GM23338 (cell line): ENCODE measurements around the gene OSGIN1. TPM values are rescaled to one million over a fixed set of nuclear protein-coding genes. Genes with fewer than 3 reads are reported as not detected.

ENCODE experiments used
- ATAC-seq: fragments of 200-7000 bp; cut with Tn5 transposase; 3 replicates; pipeline ENCODE4 v1.9.1; 2020
- DNase-seq: peaks from one replicate; pipeline ENCODE4 v3.0.0-alpha.2; 2015; ENCODE audit warnings: low spot score
- H2AFZ ChIP-seq: fragments of 200-600 bp; sonication (generic); 2 replicates; pipeline ENCODE4 v1.8.0; 2016; ENCODE audit warnings: antibody characterized with exemption, mild to moderate bottlenecking, moderate library complexity
- H3F3A ChIP-seq: fragments of 200-600 bp; sonication (generic); replicated peaks from 2 replicates; pipeline ENCODE4 v1.8.0; 2017; ENCODE audit warnings: antibody characterized with exemption, mixed run types, low read depth
- H3K27ac ChIP-seq: fragments of 200-600 bp; sonication (generic); 2 replicates; pipeline ENCODE4 v1.6.1; 2016; ENCODE audit warnings: low read depth
- H3K27me3 ChIP-seq: fragments of 200-600 bp; sonication (generic); 2 replicates; pipeline ENCODE4 v1.8.0; 2016; ENCODE audit warnings: mild to moderate bottlenecking, mixed run types, moderate library complexity; ENCODE audit not compliant: insufficient read depth
- H3K36me3 ChIP-seq: fragments of 200-600 bp; sonication (generic); 2 replicates; pipeline ENCODE4 v1.8.0; 2016; ENCODE audit warnings: mild to moderate bottlenecking; ENCODE audit not compliant: insufficient read depth
- H3K4me1 ChIP-seq: fragments of 200-600 bp; sonication (generic); 2 replicates; pipeline ENCODE4 v1.8.0; 2016; ENCODE audit warnings: mild to moderate bottlenecking, moderate library complexity; ENCODE audit not compliant: insufficient read depth
- H3K4me2 ChIP-seq: fragments of 200-600 bp; sonication (generic); 2 replicates; pipeline ENCODE4 v1.7.1; 2017; ENCODE audit warnings: mixed run types
- H3K4me3 ChIP-seq: fragments of 200-600 bp; sonication (generic); 2 replicates; pipeline ENCODE4 v1.6.1; 2016; ENCODE audit warnings: mixed run types
- H3K79me2 ChIP-seq: fragments of 200-600 bp; sonication (generic); replicated peaks from 2 replicates; pipeline ENCODE4 v1.8.0; 2017; ENCODE audit warnings: mild to moderate bottlenecking; ENCODE audit not compliant: insufficient read depth
- H3K9me2 ChIP-seq: fragments of 200-600 bp; sonication (generic); 2 replicates; pipeline ENCODE4 v1.8.0; 2017; ENCODE audit not compliant: insufficient read depth
- H4K20me1 ChIP-seq: fragments of 200-600 bp; sonication (generic); replicated peaks from 2 replicates; pipeline ENCODE4 v1.8.0; 2017; ENCODE audit warnings: mild to moderate bottlenecking; ENCODE audit not compliant: insufficient read depth
- H3K27ac Mint-ChIP-seq: 2 replicates; pipeline ENCODE4 v1.8.0; 2020; ENCODE audit warnings: inconsistent platforms, mild to moderate bottlenecking, moderate library complexity, mixed read lengths
- H3K27me3 Mint-ChIP-seq: 3 replicates; pipeline ENCODE4 v1.8.0; 2022; ENCODE audit warnings: low read depth, mild to moderate bottlenecking, moderate library complexity, mixed read lengths, inconsistent platforms; ENCODE audit not compliant: insufficient read depth, poor library complexity
- H3K36me3 Mint-ChIP-seq: 3 replicates; pipeline ENCODE4 v1.8.0; 2021; ENCODE audit warnings: low read depth, mild to moderate bottlenecking, inconsistent platforms, moderate library complexity, mixed read lengths
- H3K4me1 Mint-ChIP-seq: 3 replicates; pipeline ENCODE4 v1.8.0; 2020; ENCODE audit warnings: mild to moderate bottlenecking, inconsistent platforms, mixed read lengths
- H3K4me3 Mint-ChIP-seq: 3 replicates; pipeline ENCODE4 v1.8.0; 2021; ENCODE audit warnings: moderate library complexity, mild to moderate bottlenecking, inconsistent platforms, mixed read lengths
- H3K9me3 Mint-ChIP-seq: 3 replicates; pipeline ENCODE4 v1.8.0; 2020; ENCODE audit warnings: moderate library complexity, mild to moderate bottlenecking, inconsistent platforms, mixed read lengths
- CREB1 ChIP-seq: fragments of 250-450 bp; sonication (Bioruptor Pico); IDR thresholded peaks from 2 replicates; pipeline ENCODE4 v1.5.0; 2020; ENCODE audit warnings: low read depth, mild to moderate bottlenecking, moderate library complexity
- EZH2 ChIP-seq: fragments of 200-600 bp; sonication (generic); IDR thresholded peaks from one replicate; pipeline ENCODE4 v1.8.0; 2017; ENCODE audit warnings: antibody characterized with exemption, mild to moderate bottlenecking, low read depth; ENCODE audit not compliant: unreplicated experiment
- EZH2phosphoT487 ChIP-seq: fragments of 200-600 bp; sonication (generic); IDR thresholded peaks from one replicate; pipeline ENCODE4 v1.8.1; 2018; ENCODE audit warnings: antibody characterized with exemption; ENCODE audit not compliant: unreplicated experiment
- JUNB ChIP-seq: IDR thresholded peaks from one replicate; pipeline ENCODE4 v1.6.1; 2016; ENCODE audit warnings: antibody characterized with exemption; ENCODE audit not compliant: unreplicated experiment
- NANOG ChIP-seq: IDR thresholded peaks from 2 replicates; pipeline ENCODE4 v1.6.1; 2016; ENCODE audit warnings: antibody characterized with exemption, borderline replicate concordance
- STAT1 ChIP-seq: IDR thresholded peaks from one replicate; pipeline ENCODE4 v1.6.1; 2016; ENCODE audit warnings: antibody characterized with exemption; ENCODE audit not compliant: unreplicated experiment
- polyA plus RNA-seq: library from polyadenylated mRNA; unstranded; fragments of >200 nt; fragmentation: Nextera tagmentation; extraction: Ambion mirVana; gene quantifications from 2 replicates; pipeline ENCODE4 v1.2.1, GENCODE V29; 2016
- total RNA-seq: library from RNA; depleted of rRNA; stranded (reverse); fragments of >200 nt; shearing (Covaris generic); gene quantifications from 2 replicates; pipeline ENCODE4 v1.2.3, GENCODE V29; 2014
- TF ChIP-seq, protein P1 (sequence below): IDR thresholded peaks from 2 replicates; pipeline ENCODE4 v1.6.1; 2016; ENCODE audit warnings: antibody characterized with exemption
- TF ChIP-seq, protein P2 (sequence below): fragments of 250-450 bp; sonication (Bioruptor Pico); IDR thresholded peaks from 2 replicates; pipeline ENCODE4 v1.5.0; 2020; ENCODE audit warnings: mild to moderate bottlenecking, moderate library complexity
- TF ChIP-seq, protein P3 (sequence below), 2 experiments: fragments of 200-600 bp in 1 of 2; sonication (generic) in 1 of 2; conservative IDR thresholded peaks; 2 replicates each; pipeline versions ENCODE4 v1.5.1 to v1.6.1; 2016 to 2017; ENCODE audit warnings: antibody characterized with exemption in 2 of 2, low read depth in 2 of 2, mild to moderate bottlenecking in 2 of 2, moderate library complexity in 1 of 2

Gene OSGIN1
- total and polyA plus RNA-seq, 2 experiments from 2014 or later, result 0.32 to 1.6 TPM

DNA sequence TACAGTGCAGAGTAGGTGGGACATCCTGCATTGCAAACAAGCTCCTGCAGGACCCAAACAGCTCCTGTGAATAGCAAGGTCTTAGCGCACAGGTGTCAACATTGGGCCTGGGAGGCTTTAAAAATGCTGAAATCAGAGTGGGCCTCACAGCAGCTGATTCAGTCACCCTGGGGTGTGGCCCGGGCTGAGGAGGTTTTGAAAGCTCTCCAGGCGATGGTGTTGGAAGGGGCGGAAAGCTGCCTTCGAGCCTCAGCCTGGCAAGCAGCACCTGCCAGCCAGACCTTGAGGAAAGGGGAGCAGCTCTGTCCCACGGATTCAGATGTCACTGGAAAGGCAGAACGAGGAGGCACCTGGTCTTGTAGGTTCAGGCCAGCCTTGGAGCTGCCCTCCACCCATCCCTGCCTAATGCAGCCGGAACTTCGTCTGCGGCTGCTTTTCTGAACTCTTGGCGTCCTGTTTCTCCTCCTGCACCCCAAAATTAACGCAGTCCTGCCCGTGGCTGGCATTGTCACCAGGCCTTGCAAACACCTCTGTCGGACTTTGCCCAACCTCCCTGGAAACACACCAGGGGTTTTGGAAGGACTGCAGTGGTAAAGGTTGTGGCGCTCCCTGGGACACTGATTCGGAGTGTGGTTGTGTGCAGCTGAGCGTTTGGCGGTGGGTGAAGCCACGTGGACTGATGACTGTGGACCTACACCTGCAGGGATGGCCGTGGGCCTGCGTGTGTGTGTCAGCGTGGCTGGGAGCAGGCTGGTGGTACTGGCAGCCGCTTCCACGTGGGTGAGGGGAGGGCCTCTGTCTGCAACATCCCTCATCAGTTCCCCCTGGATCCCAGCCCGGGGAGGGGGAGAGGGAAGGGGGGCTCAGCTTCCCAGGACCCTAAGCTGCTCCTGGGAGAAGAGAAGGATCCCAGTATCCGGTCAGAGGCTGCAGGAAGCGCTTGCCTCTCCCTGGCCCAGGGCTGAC lies 18.4 kb downstream of the OSGIN1 start (continued):
- TF ChIP-seq, protein P1, sequence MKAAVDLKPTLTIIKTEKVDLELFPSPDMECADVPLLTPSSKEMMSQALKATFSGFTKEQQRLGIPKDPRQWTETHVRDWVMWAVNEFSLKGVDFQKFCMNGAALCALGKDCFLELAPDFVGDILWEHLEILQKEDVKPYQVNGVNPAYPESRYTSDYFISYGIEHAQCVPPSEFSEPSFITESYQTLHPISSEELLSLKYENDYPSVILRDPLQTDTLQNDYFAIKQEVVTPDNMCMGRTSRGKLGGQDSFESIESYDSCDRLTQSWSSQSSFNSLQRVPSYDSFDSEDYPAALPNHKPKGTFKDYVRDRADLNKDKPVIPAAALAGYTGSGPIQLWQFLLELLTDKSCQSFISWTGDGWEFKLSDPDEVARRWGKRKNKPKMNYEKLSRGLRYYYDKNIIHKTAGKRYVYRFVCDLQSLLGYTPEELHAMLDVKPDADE, result no peak
- TF ChIP-seq EZH2phosphoT487, result no peak
- no peak for TF ChIP-seq JUNB
- TF ChIP-seq CREB1 (CRISPR knock-in tag), result no peak
- TF ChIP-seq EZH2, result no peak

DNA sequence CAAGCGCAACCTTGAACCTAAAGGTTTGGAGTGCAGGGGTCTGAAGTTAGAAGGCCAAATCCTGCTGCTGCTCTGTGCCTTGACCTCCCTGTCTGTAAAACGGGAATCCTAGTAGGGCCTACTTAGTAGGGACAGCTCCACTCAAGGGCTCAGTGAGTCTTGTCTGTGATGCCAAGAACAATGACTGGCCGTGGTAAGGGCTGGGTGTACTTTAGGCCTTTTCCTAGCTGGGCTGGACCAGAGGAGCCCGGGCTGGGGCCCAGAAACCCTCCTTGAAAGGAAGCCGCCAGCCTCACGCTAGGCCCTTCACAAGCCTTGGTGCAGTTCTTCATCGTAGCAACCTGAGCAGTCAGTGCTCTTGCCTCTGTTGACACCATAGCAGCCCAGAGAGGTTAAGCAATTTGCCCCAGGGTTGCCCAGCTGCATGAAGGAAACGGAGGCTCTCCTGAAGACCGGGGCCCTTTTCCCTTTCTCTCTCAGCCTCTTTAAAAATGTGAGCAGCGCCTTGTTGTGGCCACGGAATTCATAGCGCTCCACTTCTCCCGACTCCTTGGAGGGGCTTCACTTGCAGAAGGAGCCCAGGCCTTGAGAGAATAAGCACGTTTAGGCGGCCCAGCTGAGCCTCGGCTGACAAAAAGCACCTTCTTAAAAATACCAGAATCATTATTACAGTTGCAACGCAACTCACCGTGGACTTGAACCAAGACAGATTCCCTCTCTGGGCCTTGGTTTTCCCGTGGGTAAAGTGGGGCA lies 19.4 kb downstream of the OSGIN1 start:
- H3K4me1 Mint-ChIP-seq, result peaks cover 7% of the 10 kb centered on the region; the same call in 2 of the 3 replicates
- H3K4me2 ChIP-seq, result no peak overlapping the region
- DNase-seq (no peak), ATAC-seq (no peak)
- peaks cover under 1% of the 10 kb centered on the region for H3K9me3 Mint-ChIP-seq
- H3K27me3 ChIP-seq, result peaks cover 13% of the 10 kb centered on the region
- no peak overlapping the region for H3K27ac Mint-ChIP-seq
- no peaks in the 10 kb centered on the region for H3K36me3 ChIP-seq
- no peaks in the 10 kb centered on the region for H3K9me2 ChIP-seq
- H3K27ac ChIP-seq, result no peak overlapping the region
- H3F3A ChIP-seq, result no peaks in the 10 kb centered on the region
- no peaks in the 10 kb centered on the region for H3K79me2 ChIP-seq
- H3K4me3 Mint-ChIP-seq, result no peak overlapping the region
- no peaks in the 10 kb centered on the region for H4K20me1 ChIP-seq
- H3K27me3 Mint-ChIP-seq, result peaks cover 17% of the 10 kb centered on the region
- H3K4me1 ChIP-seq, result no peaks in the 10 kb centered on the region; the same call in 1 of the 2 replicates
- H3K4me3 ChIP-seq, result no peak overlapping the region
- no peaks in the 10 kb centered on the region; the same call in 2 of the 3 replicates for H3K36me3 Mint-ChIP-seq
- no peak overlapping the region for H2AFZ ChIP-seq
- TF ChIP-seq NANOG (no peak), STAT1 (no peak), CREB1 (CRISPR knock-in tag) (no peak), JUNB (no peak), EZH2phosphoT487 (no peak), EZH2 (no peak)
- TF ChIP-seq, protein P2, sequence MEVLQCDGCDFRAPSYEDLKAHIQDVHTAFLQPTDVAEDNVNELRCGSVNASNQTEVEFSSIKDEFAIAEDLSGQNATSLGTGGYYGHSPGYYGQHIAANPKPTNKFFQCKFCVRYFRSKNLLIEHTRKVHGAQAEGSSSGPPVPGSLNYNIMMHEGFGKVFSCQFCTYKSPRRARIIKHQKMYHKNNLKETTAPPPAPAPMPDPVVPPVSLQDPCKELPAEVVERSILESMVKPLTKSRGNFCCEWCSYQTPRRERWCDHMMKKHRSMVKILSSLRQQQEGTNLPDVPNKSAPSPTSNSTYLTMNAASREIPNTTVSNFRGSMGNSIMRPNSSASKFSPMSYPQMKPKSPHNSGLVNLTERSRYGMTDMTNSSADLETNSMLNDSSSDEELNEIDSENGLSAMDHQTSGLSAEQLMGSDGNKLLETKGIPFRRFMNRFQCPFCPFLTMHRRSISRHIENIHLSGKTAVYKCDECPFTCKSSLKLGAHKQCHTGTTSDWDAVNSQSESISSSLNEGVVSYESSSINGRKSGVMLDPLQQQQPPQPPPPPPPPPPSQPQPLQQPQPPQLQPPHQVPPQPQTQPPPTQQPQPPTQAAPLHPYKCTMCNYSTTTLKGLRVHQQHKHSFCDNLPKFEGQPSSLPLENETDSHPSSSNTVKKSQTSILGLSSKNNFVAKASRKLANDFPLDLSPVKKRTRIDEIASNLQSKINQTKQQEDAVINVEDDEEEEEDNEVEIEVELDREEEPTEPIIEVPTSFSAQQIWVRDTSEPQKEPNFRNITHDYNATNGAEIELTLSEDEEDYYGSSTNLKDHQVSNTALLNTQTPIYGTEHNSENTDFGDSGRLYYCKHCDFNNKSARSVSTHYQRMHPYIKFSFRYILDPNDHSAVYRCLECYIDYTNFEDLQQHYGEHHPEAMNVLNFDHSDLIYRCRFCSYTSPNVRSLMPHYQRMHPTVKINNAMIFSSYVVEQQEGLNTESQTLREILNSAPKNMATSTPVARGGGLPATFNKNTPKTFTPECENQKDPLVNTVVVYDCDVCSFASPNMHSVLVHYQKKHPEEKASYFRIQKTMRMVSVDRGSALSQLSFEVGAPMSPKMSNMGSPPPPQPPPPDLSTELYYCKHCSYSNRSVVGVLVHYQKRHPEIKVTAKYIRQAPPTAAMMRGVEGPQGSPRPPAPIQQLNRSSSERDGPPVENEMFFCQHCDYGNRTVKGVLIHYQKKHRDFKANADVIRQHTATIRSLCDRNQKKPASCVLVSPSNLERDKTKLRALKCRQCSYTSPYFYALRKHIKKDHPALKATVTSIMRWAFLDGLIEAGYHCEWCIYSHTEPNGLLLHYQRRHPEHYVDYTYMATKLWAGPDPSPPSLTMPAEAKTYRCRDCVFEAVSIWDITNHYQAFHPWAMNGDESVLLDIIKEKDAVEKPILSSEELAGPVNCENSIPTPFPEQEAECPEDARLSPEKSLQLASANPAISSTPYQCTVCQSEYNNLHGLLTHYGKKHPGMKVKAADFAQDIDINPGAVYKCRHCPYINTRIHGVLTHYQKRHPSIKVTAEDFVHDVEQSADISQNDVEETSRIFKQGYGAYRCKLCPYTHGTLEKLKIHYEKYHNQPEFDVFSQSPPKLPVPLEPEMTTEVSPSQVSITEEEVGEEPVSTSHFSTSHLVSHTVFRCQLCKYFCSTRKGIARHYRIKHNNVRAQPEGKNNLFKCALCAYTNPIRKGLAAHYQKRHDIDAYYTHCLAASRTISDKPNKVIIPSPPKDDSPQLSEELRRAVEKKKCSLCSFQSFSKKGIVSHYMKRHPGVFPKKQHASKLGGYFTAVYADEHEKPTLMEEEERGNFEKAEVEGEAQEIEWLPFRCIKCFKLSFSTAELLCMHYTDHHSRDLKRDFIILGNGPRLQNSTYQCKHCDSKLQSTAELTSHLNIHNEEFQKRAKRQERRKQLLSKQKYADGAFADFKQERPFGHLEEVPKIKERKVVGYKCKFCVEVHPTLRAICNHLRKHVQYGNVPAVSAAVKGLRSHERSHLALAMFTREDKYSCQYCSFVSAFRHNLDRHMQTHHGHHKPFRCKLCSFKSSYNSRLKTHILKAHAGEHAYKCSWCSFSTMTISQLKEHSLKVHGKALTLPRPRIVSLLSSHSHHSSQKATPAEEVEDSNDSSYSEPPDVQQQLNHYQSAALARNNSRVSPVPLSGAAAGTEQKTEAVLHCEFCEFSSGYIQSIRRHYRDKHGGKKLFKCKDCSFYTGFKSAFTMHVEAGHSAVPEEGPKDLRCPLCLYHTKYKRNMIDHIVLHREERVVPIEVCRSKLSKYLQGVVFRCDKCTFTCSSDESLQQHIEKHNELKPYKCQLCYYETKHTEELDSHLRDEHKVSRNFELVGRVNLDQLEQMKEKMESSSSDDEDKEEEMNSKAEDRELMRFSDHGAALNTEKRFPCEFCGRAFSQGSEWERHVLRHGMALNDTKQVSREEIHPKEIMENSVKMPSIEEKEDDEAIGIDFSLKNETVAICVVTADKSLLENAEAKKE (CRISPR knock-in tag), result no peak
- TF ChIP-seq, protein P1, result no peak
- TF ChIP-seq, protein P3, sequence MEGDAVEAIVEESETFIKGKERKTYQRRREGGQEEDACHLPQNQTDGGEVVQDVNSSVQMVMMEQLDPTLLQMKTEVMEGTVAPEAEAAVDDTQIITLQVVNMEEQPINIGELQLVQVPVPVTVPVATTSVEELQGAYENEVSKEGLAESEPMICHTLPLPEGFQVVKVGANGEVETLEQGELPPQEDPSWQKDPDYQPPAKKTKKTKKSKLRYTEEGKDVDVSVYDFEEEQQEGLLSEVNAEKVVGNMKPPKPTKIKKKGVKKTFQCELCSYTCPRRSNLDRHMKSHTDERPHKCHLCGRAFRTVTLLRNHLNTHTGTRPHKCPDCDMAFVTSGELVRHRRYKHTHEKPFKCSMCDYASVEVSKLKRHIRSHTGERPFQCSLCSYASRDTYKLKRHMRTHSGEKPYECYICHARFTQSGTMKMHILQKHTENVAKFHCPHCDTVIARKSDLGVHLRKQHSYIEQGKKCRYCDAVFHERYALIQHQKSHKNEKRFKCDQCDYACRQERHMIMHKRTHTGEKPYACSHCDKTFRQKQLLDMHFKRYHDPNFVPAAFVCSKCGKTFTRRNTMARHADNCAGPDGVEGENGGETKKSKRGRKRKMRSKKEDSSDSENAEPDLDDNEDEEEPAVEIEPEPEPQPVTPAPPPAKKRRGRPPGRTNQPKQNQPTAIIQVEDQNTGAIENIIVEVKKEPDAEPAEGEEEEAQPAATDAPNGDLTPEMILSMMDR (conservative IDR thresholded peaks at IDR 0.05; ENCODE audit: low read depth in 2 of 2), result no peak; a peak in 1 of 4 replicates
